Heart left ventricle (tissue), 13 donors: ENCODE results near the gene MATK.

Source experiments
- CTCF ChIP-seq, 12 donors: fragments of 200-600 bp; sonication (generic) in 4 of 12; IDR thresholded peaks; one replicate each; pipeline versions ENCODE4 v1.5.0 to v1.8.0; 2018 to 2022; ENCODE audit warnings: antibody characterized with exemption in 12 of 12, mild to moderate bottlenecking in 5 of 12
- POLR2A ChIP-seq, 2 donors: fragments of 450-650 bp; IDR thresholded peaks; one replicate each; pipeline ENCODE4 v1.6.1; 2017; ENCODE audit warnings: antibody characterized with exemption in 2 of 2, mild to moderate bottlenecking in 2 of 2, moderate library complexity in 2 of 2
- donor health status: ischemic (EF 13 %, LVEDD 7.1; RV severe dilation, severe dysfunction).
- donor health status: DM: no; HTN: yes; CAD: no.
- donor health status: DM: no; HTN: no; CAD: no.
- donor health status: ischemic (EF 25% LVEDD 6.9; RV normal size, moderate dysfunction).
- donor health status: ischemic (EF 25% LVEDD 5.7; RV mildly dilated, moderate dysfunction).
- donor health status: ischemic (EF 35%, LVEDD 5.7; RV mildly dilated, moderate dysfunction).
- donor health status: nonischemic (EF 11% LVEDD 7.7; RV severe dilation, severe dysfunction).
- donor health status: DM: yes; HTN: yes; CAD: no.
- donor health status: PGD.
- donor health status: ischemic (EF 29% LVEDD 5.4; RV normal size, mild dysfunction).
- donor health status: nonischemic (EF 23%, LVEDD 6.1; RV moderate dilation, normal function).

GRCh38 chr19:3730457-3730958 lies 55.7 kb downstream of the MATK start:
- no peak for TF ChIP-seq CTCF (IDR thresholded peaks at IDR 0.05)
- TF ChIP-seq POLR2A (IDR thresholded peaks at IDR 0.05) = no peak
